Mucosa of descending colon (tissue), 3 donors: ENCODE measurements around the gene STARD3NL. TPM values are rescaled to one million over a fixed set of nuclear protein-coding genes. Genes with fewer than 3 reads are reported as not detected.
A peak's percentile ranks its signal among the peaks of the same experiment; 100 is the strongest.
"Not testable (repeated sequence)": the region's sequence is repeated elsewhere in the genome, so short reads cannot be mapped to it uniquely, and the experiment has no call there.

Source experiments
- ATAC-seq: fragments of 200-7000 bp; cut with Tn5 transposase; one replicate; pipeline ENCODE4 v1.9.1; 2020; ENCODE audit warnings: mild to moderate bottlenecking, moderate library complexity
- DNase-seq, 3 donors: peaks; one replicate each; pipeline ENCODE4 v3.0.0-alpha.2; 2020
- H3K36me3 ChIP-seq: fragments of 200-600 bp; one replicate; pipeline ENCODE4 v1.8.0; 2021; ENCODE audit warnings: low read depth, mild to moderate bottlenecking
- H3K4me1 ChIP-seq: fragments of 200-600 bp; one replicate; pipeline ENCODE4 v1.8.0; 2021; ENCODE audit warnings: low read depth, mild to moderate bottlenecking
- H3K4me3 ChIP-seq: fragments of 200-600 bp; one replicate; pipeline ENCODE4 v1.8.0; 2021; ENCODE audit warnings: mild to moderate bottlenecking
- H3K9me3 ChIP-seq: fragments of 200-600 bp; one replicate; pipeline ENCODE4 v1.8.0; 2021; ENCODE audit warnings: mild to moderate bottlenecking
- CTCF ChIP-seq: fragments of 200-600 bp; IDR thresholded peaks from one replicate; pipeline ENCODE4 v1.8.0; 2022; ENCODE audit warnings: antibody characterized with exemption, mild to moderate bottlenecking
- intact Hi-C, 2 donors: fragments of 100-400 bp; cut with DNase I in 1 of 2; cut with micrococcal nuclease in 1 of 2; formaldehyde crosslinking; loops; one replicate each; pipeline versions ENCODE4 v1.11.0 to v1.11.1; 2022; cut with DNase I, micrococcal nuclease
- total RNA-seq, 3 donors: library from RNA; stranded (reverse); fragmentation: NEBNext Ultra II Directional in 2 of 3; extraction: Animal tissue kit (Norgen Biotek cat#: 25700) in 2 of 3; gene quantifications; one replicate each; pipeline versions ENCODE4 v1.2.1 to v1.2.4, GENCODE V29; 2021 to 2023
- donor health status: DM: no; HTN: no; CAD: no; lungs with moderate emphysema.
- donor health status: DM: no; HTN: no; CAD: no.
- donor health status: DM: no; HTN: yes; CAD: no.

The STARD3NL gene
- total RNA-seq, 3 donors from 2014 or later = 24.7 to 30.0 (median 25.3) TPM

- no peaks in the 10 kb centered on the region for H3K36me3 ChIP-seq
- TF ChIP-seq CTCF = no peak
- no peaks in the 10 kb centered on the region for H3K9me3 ChIP-seq
- intact Hi-C loops = loop anchor here (5.0 to 10.0 kb wide), 2 partner anchors 117 to 310 kb away; partner anchors contain the start of gene SFRP4 (in 1 of the 2)
- no peaks in the 10 kb centered on the region for H3K4me1 ChIP-seq
- H3K4me3 ChIP-seq = no peak overlapping the region
- ATAC-seq (no peak), DNase-seq (no peak)
These were observed 46.3 kb downstream of the STARD3NL start for GRCh38 chr7:38224392-38224791.

GRCh38 chr7:38229386-38229785, 51.3 kb downstream of the STARD3NL start:
- no peaks in the 10 kb centered on the region for H3K4me1 ChIP-seq
- TF ChIP-seq CTCF = no peak
- no peak overlapping the region for H3K4me3 ChIP-seq
- H3K9me3 ChIP-seq = no peaks in the 10 kb centered on the region
- no peaks in the 10 kb centered on the region for H3K36me3 ChIP-seq
- intact Hi-C loops = loop anchor here in 1 of 2 donors (10.0 kb wide), 1 partner anchor 315 kb away; the partner anchor contains the start of gene SFRP4
- DNase-seq (no peak), ATAC-seq (no peak)

GRCh38 chr7:38229884-38230642, 52.0 kb downstream of the STARD3NL start:
- intact Hi-C loops = loop anchor here in 1 of 2 donors (10.0 kb wide), 1 partner anchor 315 kb away; the partner anchor contains the start of gene SFRP4
- Histone ChIP-seq H3K36me3 (no peaks in the 10 kb centered on the region), H3K9me3 (no peaks in the 10 kb centered on the region), H3K4me3 (no peak overlapping the region), H3K4me1 (no peaks in the 10 kb centered on the region)
- no peak for ATAC-seq
- TF ChIP-seq CTCF = no peak
- DNase-seq = no peak

GRCh38 chr7:38232502-38233366, 54.7 kb downstream of the STARD3NL start:
- intact Hi-C loops = no loop called here
- no peaks in the 10 kb centered on the region for H3K36me3 ChIP-seq
- no peaks in the 10 kb centered on the region for H3K4me1 ChIP-seq
- peak; percentile 45 to 73 (median 54) for DNase-seq
- no peak for TF ChIP-seq CTCF
- H3K9me3 ChIP-seq = no peaks in the 10 kb centered on the region
- H3K4me3 ChIP-seq = no peak overlapping the region
- ATAC-seq = peak; percentile 85

- ATAC-seq, H3K4me1 ChIP-seq, intact Hi-C loops, H3K4me3 ChIP-seq, H3K36me3 ChIP-seq, H3K9me3 ChIP-seq: not testable (repeated sequence)
- peak in 1 of 3 donors; percentile 37 for DNase-seq
These were observed 56.7 kb downstream of the STARD3NL start for GRCh38 chr7:38234759-38235158.

- Histone ChIP-seq H3K36me3 (no peaks in the 10 kb centered on the region), H3K4me1 (no peaks in the 10 kb centered on the region), H3K4me3 (no peak overlapping the region), H3K9me3 (no peaks in the 10 kb centered on the region)
- intact Hi-C loops = no loop called here
- no peak for ATAC-seq
- no peak for TF ChIP-seq CTCF
- no peak for DNase-seq
These were observed 57.6 kb downstream of the STARD3NL start for GRCh38 chr7:38235606-38236005.

- H3K4me3 ChIP-seq, DNase-seq, ATAC-seq, H3K36me3 ChIP-seq, intact Hi-C loops, H3K4me1 ChIP-seq, H3K9me3 ChIP-seq: not testable (repeated sequence)
These were observed 61.1 kb downstream of the STARD3NL start for GRCh38 chr7:38239129-38239528.
